GM19455 (cell line): ENCODE results near the gene TBX2.

Experiments
- ATAC-seq: cut with Tn5 transposase; IDR thresholded peaks from one replicate; pipeline ENCODE4 v1.9.1; 2021; ENCODE audit not compliant: unreplicated experiment

TBX2 gene

GRCh38 chr17:61368049-61368831 is 31.4 kb upstream of the TBX2 start:
- no peak for ATAC-seq

GRCh38 chr17:61368832-61369450 is 30.7 kb upstream of the TBX2 start:
- ATAC-seq: no peak

GRCh38 chr17:61369751-61370150 is 29.9 kb upstream of the TBX2 start:
- no peak for ATAC-seq

GRCh38 chr17:61371179-61371578 is 28.5 kb upstream of the TBX2 start:
- no peak for ATAC-seq

- ATAC-seq: no peak
Measured at GRCh38 chr17:61371606-61372005, 28.0 kb upstream of the TBX2 start.

- ATAC-seq: no peak
Measured at GRCh38 chr17:61372436-61372835, 27.2 kb upstream of the TBX2 start.

- no peak for ATAC-seq
Measured at GRCh38 chr17:61376931-61377838, 22.5 kb upstream of the TBX2 start.

GRCh38 chr17:61378658-61379456 is 20.8 kb upstream of the TBX2 start:
- ATAC-seq: no peak

- no peak for ATAC-seq
Measured at GRCh38 chr17:61379457-61380216, 20.0 kb upstream of the TBX2 start.

GRCh38 chr17:61380217-61380835 is 19.3 kb upstream of the TBX2 start:
- no peak for ATAC-seq

GRCh38 chr17:61380836-61381525 is 18.7 kb upstream of the TBX2 start:
- ATAC-seq: no peak

GRCh38 chr17:61381537-61381936 is 18.1 kb upstream of the TBX2 start:
- ATAC-seq: no peak

GRCh38 chr17:61382796-61383688 is 16.6 kb upstream of the TBX2 start:
- ATAC-seq: no peak

GRCh38 chr17:61383689-61384201 is 15.9 kb upstream of the TBX2 start:
- ATAC-seq: no peak

GRCh38 chr17:61384354-61384691 is 15.3 kb upstream of the TBX2 start:
- ATAC-seq: no peak

- no peak for ATAC-seq
Measured at GRCh38 chr17:61384692-61385576, 14.7 kb upstream of the TBX2 start.
